Nephron (organoid): ENCODE results near the gene ZDHHC22.

ENCODE experiments used
- H3K27ac Mint-ChIP-seq, 3 experiments: 2 replicates each; pipeline ENCODE4 v1.8.0; 2020; ENCODE audit warnings: mixed read lengths in 3 of 3, mild to moderate bottlenecking in 2 of 3, moderate library complexity in 1 of 3
- H3K27me3 Mint-ChIP-seq: 2 replicates; pipeline ENCODE4 v1.8.0; 2021; ENCODE audit warnings: low read depth, mild to moderate bottlenecking, moderate library complexity, mixed read lengths
- H3K36me3 Mint-ChIP-seq: 2 replicates; pipeline ENCODE4 v1.8.0; 2020; ENCODE audit warnings: low read depth, mixed read lengths
- H3K4me1 Mint-ChIP-seq: 2 replicates; pipeline ENCODE4 v1.8.0; 2020; ENCODE audit warnings: mixed read lengths
- H3K4me3 Mint-ChIP-seq, 3 experiments: 2 replicates each; pipeline ENCODE4 v1.8.0; 2020; ENCODE audit warnings: mild to moderate bottlenecking in 3 of 3, mixed read lengths in 3 of 3, moderate library complexity in 2 of 3
- H3K9me3 Mint-ChIP-seq: 2 replicates; pipeline ENCODE4 v1.8.0; 2020; ENCODE audit warnings: mixed read lengths
- TF ChIP-seq, protein P1 (sequence below), 3 experiments: fragments of 200-600 bp; sonication (generic); IDR thresholded peaks; one replicate each; pipeline ENCODE4 v1.5.0; 2021; ENCODE audit warnings: antibody characterized with exemption in 3 of 3; ENCODE audit not compliant: unreplicated experiment in 3 of 3

The ZDHHC22 gene

DNA sequence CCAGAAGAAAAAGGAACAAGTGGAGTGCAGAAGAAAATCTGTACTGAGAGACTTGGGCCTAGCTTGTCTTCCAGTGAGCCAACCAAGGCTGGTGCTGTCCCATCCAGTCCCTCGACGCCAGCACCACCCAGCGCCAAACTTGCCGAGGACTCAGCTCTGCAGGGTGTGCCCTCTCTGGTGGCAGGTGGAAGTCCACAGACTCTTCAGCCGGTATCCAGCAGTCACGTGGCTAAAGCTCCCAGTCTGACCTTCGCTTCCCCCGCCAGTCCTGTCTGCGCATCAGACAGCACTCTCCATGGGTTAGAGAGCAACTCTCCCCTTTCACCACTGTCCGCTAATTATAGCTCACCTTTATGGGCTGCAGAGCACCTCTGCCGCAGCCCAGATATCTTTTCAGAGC, 27.9 kb downstream of the ZDHHC22 start:
- H3K36me3 Mint-ChIP-seq: peaks cover 55% of the 10 kb centered on the region
- H3K9me3 Mint-ChIP-seq: no peaks in the 10 kb centered on the region
- no peaks in the 10 kb centered on the region for H3K27me3 Mint-ChIP-seq
- TF ChIP-seq, protein P1, sequence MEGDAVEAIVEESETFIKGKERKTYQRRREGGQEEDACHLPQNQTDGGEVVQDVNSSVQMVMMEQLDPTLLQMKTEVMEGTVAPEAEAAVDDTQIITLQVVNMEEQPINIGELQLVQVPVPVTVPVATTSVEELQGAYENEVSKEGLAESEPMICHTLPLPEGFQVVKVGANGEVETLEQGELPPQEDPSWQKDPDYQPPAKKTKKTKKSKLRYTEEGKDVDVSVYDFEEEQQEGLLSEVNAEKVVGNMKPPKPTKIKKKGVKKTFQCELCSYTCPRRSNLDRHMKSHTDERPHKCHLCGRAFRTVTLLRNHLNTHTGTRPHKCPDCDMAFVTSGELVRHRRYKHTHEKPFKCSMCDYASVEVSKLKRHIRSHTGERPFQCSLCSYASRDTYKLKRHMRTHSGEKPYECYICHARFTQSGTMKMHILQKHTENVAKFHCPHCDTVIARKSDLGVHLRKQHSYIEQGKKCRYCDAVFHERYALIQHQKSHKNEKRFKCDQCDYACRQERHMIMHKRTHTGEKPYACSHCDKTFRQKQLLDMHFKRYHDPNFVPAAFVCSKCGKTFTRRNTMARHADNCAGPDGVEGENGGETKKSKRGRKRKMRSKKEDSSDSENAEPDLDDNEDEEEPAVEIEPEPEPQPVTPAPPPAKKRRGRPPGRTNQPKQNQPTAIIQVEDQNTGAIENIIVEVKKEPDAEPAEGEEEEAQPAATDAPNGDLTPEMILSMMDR (IDR thresholded peaks at IDR 0.05; ENCODE audit: unreplicated experiment in 3 of 3): no peak
- peaks cover 14% of the 10 kb centered on the region for H3K4me1 Mint-ChIP-seq
- H3K4me3 Mint-ChIP-seq: no peak overlapping the region
- H3K27ac Mint-ChIP-seq: no peak overlapping the region

DNA sequence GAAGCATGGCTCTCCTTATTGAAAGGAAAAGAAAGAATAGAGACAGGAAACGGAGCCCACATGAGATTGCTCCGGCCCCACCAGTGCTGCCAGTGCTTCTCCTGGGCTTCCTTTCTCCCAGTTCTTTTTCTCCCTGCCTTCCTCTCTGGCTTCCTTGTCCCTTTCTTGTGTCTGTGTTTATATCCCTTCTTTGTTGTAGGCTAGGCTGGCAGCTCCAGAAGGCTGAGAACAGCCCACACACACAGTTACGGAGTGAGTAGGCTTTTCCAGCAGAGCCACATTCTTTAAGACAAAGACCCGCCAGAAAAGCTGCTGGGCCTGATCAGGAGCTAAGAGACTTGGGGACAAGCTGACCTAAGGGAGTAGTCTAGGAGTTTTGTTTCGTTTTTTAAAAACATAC, 30.6 kb downstream of the ZDHHC22 start:
- peak overlapping the region; percentile 89 to 94 (median 89) for H3K27ac Mint-ChIP-seq
- TF ChIP-seq, protein P1 (IDR thresholded peaks at IDR 0.05; ENCODE audit: unreplicated experiment in 3 of 3): no peak
- no peaks in the 10 kb centered on the region for H3K9me3 Mint-ChIP-seq
- peaks cover 22% of the 10 kb centered on the region for H3K4me1 Mint-ChIP-seq
- H3K27me3 Mint-ChIP-seq: no peaks in the 10 kb centered on the region
- no peak overlapping the region for H3K4me3 Mint-ChIP-seq
- H3K36me3 Mint-ChIP-seq: peaks cover 72% of the 10 kb centered on the region

DNA sequence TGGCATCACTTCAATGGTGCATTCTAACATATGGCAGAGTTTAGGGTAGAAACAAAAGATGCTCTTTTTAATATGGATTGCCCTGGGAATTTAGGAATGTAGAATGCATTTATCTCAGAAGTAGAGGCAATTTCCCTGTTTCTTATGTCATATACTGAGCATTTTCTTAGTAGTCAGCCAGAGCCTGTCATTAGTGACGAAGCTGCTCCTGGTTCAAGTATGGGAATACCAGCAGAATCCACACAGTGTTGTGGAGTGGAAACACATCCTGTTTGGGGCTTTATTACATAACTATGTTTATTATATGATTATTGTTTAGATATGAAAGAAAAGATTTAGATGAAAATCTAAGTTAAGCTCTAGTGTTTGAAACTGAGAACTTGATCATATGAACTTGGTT, 31.3 kb downstream of the ZDHHC22 start:
- peaks cover 22% of the 10 kb centered on the region for H3K4me1 Mint-ChIP-seq
- TF ChIP-seq, protein P1 (IDR thresholded peaks at IDR 0.05; ENCODE audit: unreplicated experiment in 3 of 3): no peak
- peak overlapping the region in 1 of 3 experiments; percentile 89 for H3K27ac Mint-ChIP-seq
- no peaks in the 10 kb centered on the region for H3K9me3 Mint-ChIP-seq
- peaks cover 68% of the 10 kb centered on the region for H3K36me3 Mint-ChIP-seq
- no peaks in the 10 kb centered on the region for H3K27me3 Mint-ChIP-seq
- no peak overlapping the region for H3K4me3 Mint-ChIP-seq

DNA sequence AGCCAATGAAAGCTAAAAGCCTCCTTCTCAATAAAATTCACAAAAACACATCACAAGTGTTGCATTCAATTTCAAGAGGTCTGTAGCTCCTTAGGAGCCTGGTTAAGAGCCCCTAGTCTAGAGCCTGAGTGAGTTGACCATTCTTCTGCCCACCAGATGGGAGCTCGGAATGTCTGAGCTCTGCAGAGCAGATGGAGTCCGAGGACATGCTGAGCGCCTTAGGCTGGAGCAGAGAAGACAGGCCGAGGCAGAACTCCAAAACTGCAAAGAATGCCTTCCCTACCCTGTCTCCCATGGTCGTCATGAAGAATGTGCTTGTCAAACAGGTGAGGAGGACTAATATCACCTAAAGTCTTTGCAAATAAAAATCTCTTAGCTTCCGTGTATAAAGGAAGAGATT, 31.9 kb downstream of the ZDHHC22 start:
- Mint-ChIP-seq H3K27ac (no peak overlapping the region), H3K27me3 (no peaks in the 10 kb centered on the region), H3K9me3 (no peaks in the 10 kb centered on the region), H3K4me3 (no peak overlapping the region), H3K4me1 (peaks cover 23% of the 10 kb centered on the region), H3K36me3 (peaks cover 62% of the 10 kb centered on the region)
- TF ChIP-seq, protein P1 (IDR thresholded peaks at IDR 0.05; ENCODE audit: unreplicated experiment in 3 of 3): no peak

GRCh38 chr14:77108753-77109152, 32.8 kb downstream of the ZDHHC22 start:
- Mint-ChIP-seq H3K4me3 (no peak overlapping the region), H3K4me1 (peaks cover 28% of the 10 kb centered on the region), H3K9me3 (no peaks in the 10 kb centered on the region), H3K27ac (no peak overlapping the region), H3K36me3 (peaks cover 57% of the 10 kb centered on the region), H3K27me3 (no peaks in the 10 kb centered on the region)
- TF ChIP-seq, protein P1 (IDR thresholded peaks at IDR 0.05; ENCODE audit: unreplicated experiment in 3 of 3): no peak

DNA sequence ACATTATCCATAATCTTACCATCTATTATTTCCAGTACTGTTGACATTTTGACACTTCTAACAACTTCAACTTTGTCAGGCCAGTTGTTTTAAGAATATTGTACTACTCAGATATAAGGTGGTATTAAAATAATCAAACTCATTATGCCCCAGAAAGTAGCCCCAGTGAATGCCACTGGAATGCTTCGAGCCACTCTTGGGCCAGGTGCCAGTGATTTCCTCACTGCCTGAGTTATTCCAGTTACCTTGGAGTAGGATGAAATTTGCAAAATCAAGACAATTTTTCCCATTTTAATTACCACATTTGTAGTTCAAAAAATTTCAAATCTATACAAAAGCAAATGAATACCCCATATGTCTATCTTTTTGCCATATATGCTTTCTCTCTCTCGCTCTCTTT, 34.4 kb downstream of the ZDHHC22 start:
- Mint-ChIP-seq H3K4me1 (peaks cover 28% of the 10 kb centered on the region), H3K27ac (no peak overlapping the region), H3K27me3 (no peaks in the 10 kb centered on the region), H3K9me3 (no peaks in the 10 kb centered on the region), H3K4me3 (no peak overlapping the region), H3K36me3 (peaks cover 50% of the 10 kb centered on the region)
- TF ChIP-seq, protein P1 (IDR thresholded peaks at IDR 0.05; ENCODE audit: unreplicated experiment in 3 of 3): no peak
